Mammary epithelial cell (primary cell): Measurements from ENCODE around the gene SEMA5B.

Experiments
- CTCF ChIP-seq, 2 donors: IDR thresholded peaks in 1 of 2; conservative IDR thresholded peaks in 1 of 2; 2 replicates each; pipeline ENCODE4 v1.5.1; 2011 to 2012; ENCODE audit warnings: inconsistent platforms in 2 of 2, low read length in 2 of 2, mild to moderate bottlenecking in 2 of 2, control low read depth in 1 of 2, low read depth in 1 of 2; ENCODE audit not compliant: insufficient read depth in 1 of 2; ENCODE audit errors: extremely low read depth in 1 of 2
- EZH2 ChIP-seq: IDR thresholded peaks from 2 replicates; pipeline ENCODE4 v1.6.1; 2012; ENCODE audit warnings: low read length, inconsistent platforms, borderline replicate concordance

- no peak for TF ChIP-seq CTCF (conservative IDR thresholded peaks at IDR 0.05 in 1 of 2, IDR thresholded peaks at IDR 0.05 in 1 of 2; ENCODE audit: extremely low read depth in 1 of 2, insufficient read depth in 1 of 2, low read depth in 1 of 2, low read length in 2 of 2)
- TF ChIP-seq EZH2 = no peak
Observed at GRCh38 chr3:123064506-123064905, 36.9 kb upstream of the SEMA5B start.
